B cell (primary cell): ENCODE results near the gene SPHK2.

Source experiments
- CTCF ChIP-seq: fragments of 200-600 bp; IDR thresholded peaks from one replicate; pipeline ENCODE4 v1.8.0; 2022; ENCODE audit warnings: antibody characterized with exemption, mild to moderate bottlenecking
- EZH2 ChIP-seq: IDR thresholded peaks from 2 replicates; pipeline ENCODE4 v1.6.1; 2012; ENCODE audit warnings: borderline replicate concordance, low read depth, mild to moderate bottlenecking, moderate library complexity, low read length; ENCODE audit not compliant: insufficient read depth, poor library complexity, severe bottlenecking

DNA sequence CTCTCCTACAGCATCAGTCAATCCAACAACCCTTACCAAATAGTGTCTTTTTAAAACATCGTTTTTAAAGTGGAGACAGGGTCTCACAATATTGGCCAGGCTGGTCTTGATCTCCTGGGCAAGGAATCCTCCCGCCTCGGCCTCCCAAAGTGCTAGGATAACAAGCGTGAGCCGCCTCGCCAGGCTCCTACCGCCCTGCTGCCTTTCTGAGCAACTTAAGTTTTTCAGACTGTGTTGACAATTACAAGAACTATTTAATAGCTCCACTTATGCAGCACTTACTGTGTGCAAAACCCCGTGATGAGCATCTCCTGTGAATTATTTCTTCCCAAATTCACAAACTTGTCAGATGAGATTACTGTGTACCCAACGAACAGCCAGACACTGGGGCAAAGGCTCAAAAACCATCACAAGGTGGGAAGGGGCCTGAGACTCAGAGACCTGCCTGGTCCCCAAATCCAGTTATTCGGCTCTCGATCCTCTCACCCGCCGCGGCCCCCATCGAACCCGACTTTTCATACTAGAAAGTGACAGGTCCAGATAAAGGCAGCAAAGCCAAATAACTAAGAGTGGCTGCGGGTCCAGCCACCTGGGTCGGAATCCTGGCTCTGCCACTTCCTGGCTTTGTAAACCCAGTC, 909 bp upstream of the SPHK2 start:
- TF ChIP-seq CTCF: no peak
- no peak for TF ChIP-seq EZH2
